HepG2 (cell line): ENCODE measurements around the gene RBP2. TPM values are rescaled to one million over a fixed set of nuclear protein-coding genes. Genes with fewer than 3 reads are reported as not detected.

Experiments used
- ATAC-seq: fragments of 200-7000 bp; cut with Tn5 transposase; 3 replicates; pipeline ENCODE4 v1.9.1; 2020; ENCODE audit warnings: mild to moderate bottlenecking, moderate library complexity
- BruUV-seq: library from RNA; stranded (reverse); fragments of 400-500 nt; replicated peaks from 2 replicates; lab custom pipeline; 2021; lab: Mats Ljungman, UMichigan
- CTCF ChIA-PET: fragments of 300-600 bp; formaldehyde crosslinking; extraction: SDS; loops from one replicate; lab custom pipeline; 2021; ENCODE audit warnings: low total read pairs, inconsistent platforms, low intra/inter-chr PET ratio; lab: Yijun Ruan, JAX
- POLR2A ChIA-PET: fragments of 350-600 bp; sonication (Branson Sonifier 250); formaldehyde crosslinking; loops from one replicate; lab custom pipeline; 2020; ENCODE audit warnings: antibody characterized with exemption, inconsistent platforms; lab: Yijun Ruan, JAX
- DNase-seq: peaks from one replicate; pipeline ENCODE4 v3.0.0-alpha.2; 2015; ENCODE audit warnings: low spot score
- FAIRE-seq: peaks from 3 replicates; lab custom pipeline; 2011; peaks lifted over from hg19 to GRCh38; lab: Jason Lieb, UNC
- H2AFZ ChIP-seq: one replicate; pipeline ENCODE4 v1.6.1; 2011; ENCODE audit warnings: low read length, inconsistent platforms
- H3K27ac ChIP-seq: fragments of 300-600 bp; 3 replicates; pipeline ENCODE4 v1.8.0; 2011; ENCODE audit warnings: mixed run types, mild to moderate bottlenecking, mixed read lengths, low read length, inconsistent platforms; ENCODE audit not compliant: insufficient read depth; ENCODE audit errors: extremely low read length
- H3K27me3 ChIP-seq, 2 experiments: fragments of 200-600 bp in 1 of 2; 2 replicates in 1 of 2; 3 replicates in 1 of 2; pipeline versions ENCODE4 v1.6.0 to v1.8.0; 2011; ENCODE audit warnings: low read length in 2 of 2, mild to moderate bottlenecking in 2 of 2, moderate library complexity in 2 of 2, inconsistent platforms in 1 of 2; ENCODE audit not compliant: insufficient read depth in 2 of 2, control insufficient read depth in 1 of 2
- H3K36me3 ChIP-seq, 2 experiments: fragments of 200-600 bp in 1 of 2; replicated peaks in 1 of 2; 2 replicates in 1 of 2; 3 replicates in 1 of 2; pipeline versions ENCODE4 v1.5.1 to v1.8.0; 2011; ENCODE audit warnings: low read length in 2 of 2, inconsistent platforms in 1 of 2; ENCODE audit not compliant: insufficient read depth in 2 of 2, control insufficient read depth in 1 of 2
- H3K4me1 ChIP-seq: 2 replicates; pipeline ENCODE4 v1.5.1; 2012; ENCODE audit warnings: low read length, inconsistent platforms; ENCODE audit not compliant: insufficient read depth
- H3K4me2 ChIP-seq: 2 replicates; pipeline ENCODE4 v1.6.0; 2011; ENCODE audit warnings: low read depth, low read length, inconsistent platforms
- H3K4me3 ChIP-seq, 3 experiments: fragments of 200-600 bp in 1 of 3; sonication (generic), shearing (Covaris generic) in 1 of 3; replicated peaks in 1 of 3; 2 replicates each; pipeline ENCODE4 v1.5.1; 2011 to 2016; ENCODE audit warnings: low read length in 3 of 3, inconsistent platforms in 2 of 3, low read depth in 2 of 3, mild to moderate bottlenecking in 2 of 3, control low read depth in 1 of 3, mixed read lengths in 1 of 3; ENCODE audit not compliant: insufficient read depth in 1 of 3
- H3K79me2 ChIP-seq: one replicate; pipeline ENCODE4 v1.6.1; 2011; ENCODE audit warnings: low read length, inconsistent platforms; ENCODE audit not compliant: insufficient read depth
- H3K9ac ChIP-seq: 2 replicates; pipeline ENCODE4 v1.6.0; 2011; ENCODE audit warnings: mild to moderate bottlenecking, low read depth, low read length, inconsistent platforms; ENCODE audit not compliant: insufficient read depth
- H3K9me3 ChIP-seq: 2 replicates; pipeline ENCODE4 v1.5.1; 2012; ENCODE audit warnings: mild to moderate bottlenecking, low read length
- H4K20me1 ChIP-seq: 2 replicates; pipeline ENCODE4 v1.6.0; 2011; ENCODE audit warnings: inconsistent platforms, mild to moderate bottlenecking, low read length, moderate library complexity; ENCODE audit not compliant: insufficient read depth
- CCDC6 ChIP-seq: sonication (generic); formaldehyde crosslinking; IDR thresholded peaks from 2 replicates; pipeline ENCODE4 v1.8.1; 2022; ENCODE audit warnings: mild to moderate bottlenecking, missing genetic modification reagents, moderate library complexity
- IKZF1 ChIP-seq: fragments of 450-650 bp; IDR thresholded peaks from 2 replicates; pipeline ENCODE4 v1.7.1; 2016
- KLF16 ChIP-seq, 2 experiments: sonication (generic) in 1 of 2; formaldehyde crosslinking in 1 of 2; IDR thresholded peaks; 2 replicates each; pipeline versions ENCODE4 v1.6.1 to v1.8.0; 2016 to 2023; ENCODE audit warnings: missing genetic modification reagents in 2 of 2, missing compliant biosample characterization in 1 of 2
- MTA1 ChIP-seq: sonication (generic); formaldehyde crosslinking; IDR thresholded peaks from 2 replicates; pipeline ENCODE4 v1.4.0; 2020; ENCODE audit warnings: missing genetic modification reagents, mild to moderate bottlenecking, borderline replicate concordance
- NCOR1 ChIP-seq: fragments of 200-600 bp; sonication (generic); IDR thresholded peaks from 2 replicates; pipeline ENCODE4 v1.7.0; 2017; ENCODE audit warnings: antibody characterized with exemption, low read length, borderline replicate concordance
- NPAS2 ChIP-seq: sonication (generic); formaldehyde crosslinking; IDR thresholded peaks from 2 replicates; pipeline ENCODE4 v1.8.0; 2022; ENCODE audit warnings: mild to moderate bottlenecking, missing genetic modification reagents, borderline replicate concordance
- RBAK ChIP-seq: sonication (generic); formaldehyde crosslinking; IDR thresholded peaks from 2 replicates; pipeline ENCODE4 v1.5.1; 2020; ENCODE audit warnings: mild to moderate bottlenecking, missing genetic modification reagents
- RFX1 ChIP-seq: fragments of 450-650 bp; IDR thresholded peaks from 2 replicates; pipeline ENCODE4 v1.6.1; 2017
- RXRA ChIP-seq: sonication (generic); formaldehyde crosslinking; IDR thresholded peaks from 2 replicates; pipeline ENCODE4 v1.5.1; 2020; ENCODE audit warnings: missing genetic modification reagents
- SNRNP70 ChIP-seq: fragments of 200-400 bp; formaldehyde crosslinking; IDR thresholded peaks from 2 replicates; pipeline ENCODE4 v1.6.1; 2017; ENCODE audit warnings: mild to moderate bottlenecking, low read depth, low read length, moderate library complexity
- ZBTB21 ChIP-seq: sonication (generic); formaldehyde crosslinking; IDR thresholded peaks from 2 replicates; pipeline ENCODE4 v1.4.0; 2020; ENCODE audit warnings: missing genetic modification reagents
- ZNF12 ChIP-seq: sonication (generic); formaldehyde crosslinking; IDR thresholded peaks from 2 replicates; pipeline ENCODE4 v1.5.0; 2020; ENCODE audit warnings: missing genetic modification reagents
- ZNF251 ChIP-seq: sonication (generic); formaldehyde crosslinking; IDR thresholded peaks from 2 replicates; pipeline ENCODE4 v1.9.0; 2021; ENCODE audit warnings: mild to moderate bottlenecking, missing genetic modification reagents
- ZNF260 ChIP-seq: sonication (generic); formaldehyde crosslinking; IDR thresholded peaks from 2 replicates; pipeline ENCODE4 v1.4.0; 2020; ENCODE audit warnings: missing genetic modification reagents, low read depth, mild to moderate bottlenecking, borderline replicate concordance
- ZNF530 ChIP-seq: sonication (generic); formaldehyde crosslinking; IDR thresholded peaks from 2 replicates; pipeline ENCODE4 v1.5.0; 2020; ENCODE audit warnings: low read depth, mild to moderate bottlenecking, missing genetic modification reagents
- ZNF552 ChIP-seq: sonication (generic); formaldehyde crosslinking; IDR thresholded peaks from 2 replicates; pipeline ENCODE4 v1.9.0; 2022; ENCODE audit warnings: missing genetic modification reagents, mild to moderate bottlenecking, borderline replicate concordance
- ZNF878 ChIP-seq: sonication (generic); formaldehyde crosslinking; IDR thresholded peaks from 2 replicates; pipeline ENCODE4 v1.8.1; 2023; ENCODE audit warnings: mild to moderate bottlenecking, missing genetic modification reagents, moderate library complexity
- WGBS: methylation state at CpG from one replicate; pipeline ENCODE4 v1.1.6; 2017; ENCODE audit warnings: low lambda C conversion rate; 5-methylcytosine and 5-hydroxymethylcytosine counted together
- in situ Hi-C: cut with HindIII; loops from 2 replicates; pipeline ENCODE4 v1.10.0; 2017; ENCODE audit warnings: low pct_unique_long_range_greater_than_20kb; ENCODE audit not compliant: extremely low pct_ligation_motif_present
- intact Hi-C: fragments of 100-400 bp; cut with micrococcal nuclease; formaldehyde crosslinking; loops from one replicate; pipeline ENCODE4 v1.10.0; 2022; ENCODE audit not compliant: unreplicated experiment
- polyA plus RNA-seq, 8 experiments: library from polyadenylated mRNA; depleted of rRNA in 3 of 8; stranded (reverse) in 7 of 8; unstranded in 1 of 8; fragments of >200 nt; fragmentation: Illumina TruSeq in 4 of 8; extraction: Trizol in 4 of 8; gene quantifications; 2 replicates each; pipeline versions ENCODE4 v1.2.1 to v1.2.3, GENCODE V29; 2011 to 2016; ENCODE audit warnings: low read depth in 4 of 8, missing spikeins in 1 of 8, mixed read lengths in 1 of 8; ENCODE audit not compliant: insufficient read depth in 1 of 8
- total RNA-seq, 5 experiments: library from RNA; depleted of rRNA; stranded (reverse); fragments of >200 nt; fragmentation: Illumina TruSeq; extraction: Trizol; gene quantifications; 2 replicates each; pipeline ENCODE4 v1.2.3, GENCODE V29; 2016; ENCODE audit warnings: low read depth in 1 of 5
- TF ChIP-seq, protein P1 (sequence below): sonication (generic); formaldehyde crosslinking; IDR thresholded peaks from 2 replicates; pipeline ENCODE4 v1.8.0; 2022; ENCODE audit warnings: low read depth, missing genetic modification reagents

The RBP2 gene
- total and polyA plus RNA-seq, 2 of the 13 experiments (the other 11 are each of a cell fraction or from before 2014, with no cell fraction given) = 0.17 to 2.5 TPM

DNA sequence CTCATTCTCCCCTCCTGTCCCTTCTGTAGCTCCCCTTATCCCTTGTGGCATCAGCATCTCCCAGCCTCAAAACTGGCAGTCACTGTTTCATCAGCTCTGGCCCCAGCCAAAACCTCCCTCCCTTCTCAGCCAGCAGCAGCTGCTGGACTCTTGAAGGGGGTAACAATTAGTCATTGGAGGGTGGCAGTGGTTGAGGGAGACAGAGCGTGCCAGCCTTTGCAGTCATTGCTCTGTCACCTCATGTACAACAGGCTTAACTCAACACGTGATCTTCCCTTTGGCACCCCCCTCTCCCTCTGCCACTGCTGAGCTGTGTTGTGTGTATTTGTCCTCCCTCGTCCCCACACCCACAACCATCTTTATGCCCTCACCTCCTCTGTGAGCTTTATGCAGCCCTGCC is 28.2 kb downstream of the RBP2 start:
- no peaks in the 10 kb centered on the region for H3K9me3 ChIP-seq
- H3K27ac ChIP-seq = no peak overlapping the region
- H3K4me2 ChIP-seq = no peak overlapping the region
- POLR2A ChIA-PET = no interaction called here
- no peak overlapping the region for H3K9ac ChIP-seq
- no peak overlapping the region for H3K4me3 ChIP-seq
- no peak for FAIRE-seq
- H3K27me3 ChIP-seq = no peaks in the 10 kb centered on the region
- no peaks in the 10 kb centered on the region for H3K36me3 ChIP-seq
- no TSS peak for BruUV-seq
- ATAC-seq = no peak
- CTCF ChIA-PET = no interaction called here
- intact Hi-C loops (no loop called here), in situ Hi-C loops (no loop called here)
- 57% methylated on average over 3 of the region's 3 CpGs for WGBS
- peaks cover 20% of the 10 kb centered on the region for H3K4me1 ChIP-seq
- no peak for TF ChIP-seq RFX1
- TF ChIP-seq ZBTB21 = no peak
- TF ChIP-seq RXRA (CRISPR knock-in tag) = no peak
- TF ChIP-seq ZNF530 (CRISPR knock-in tag) = no peak
- TF ChIP-seq KLF16 (CRISPR knock-in tag; IDR thresholded peaks at IDR 0.05) = no peak
- TF ChIP-seq, protein P1, sequence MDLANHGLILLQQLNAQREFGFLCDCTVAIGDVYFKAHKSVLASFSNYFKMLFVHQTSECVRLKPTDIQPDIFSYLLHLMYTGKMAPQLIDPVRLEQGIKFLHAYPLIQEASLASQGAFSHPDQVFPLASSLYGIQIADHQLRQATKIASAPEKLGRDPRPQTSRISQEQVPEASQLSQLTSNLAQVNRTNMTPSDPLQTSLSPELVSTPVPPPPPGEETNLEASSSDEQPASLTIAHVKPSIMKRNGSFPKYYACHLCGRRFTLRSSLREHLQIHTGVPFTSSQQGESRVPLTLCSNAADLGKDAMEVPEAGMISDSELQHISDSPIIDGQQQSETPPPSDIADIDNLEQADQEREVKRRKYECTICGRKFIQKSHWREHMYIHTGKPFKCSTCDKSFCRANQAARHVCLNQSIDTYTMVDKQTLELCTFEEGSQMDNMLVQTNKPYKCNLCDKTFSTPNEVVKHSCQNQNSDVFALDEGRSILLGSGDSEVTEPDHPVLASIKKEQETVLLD = no peak
- TF ChIP-seq IKZF1 = no peak
- no peak for TF ChIP-seq CCDC6 (CRISPR knock-in tag)
- no peak for TF ChIP-seq NCOR1
- TF ChIP-seq ZNF878 (CRISPR knock-in tag) = no peak
- TF ChIP-seq ZNF251 = no peak
- no peak for TF ChIP-seq ZNF260 (CRISPR knock-in tag)
- TF ChIP-seq SNRNP70 = no peak
- TF ChIP-seq NPAS2 (CRISPR knock-in tag) = no peak
- TF ChIP-seq ZNF12 = no peak
- no peak for TF ChIP-seq ZNF552
- no peak for TF ChIP-seq MTA1 (CRISPR knock-in tag)
- no peak for TF ChIP-seq RBAK
- H4K20me1 ChIP-seq = 0 out of 2 replicates have a peak, but pooled peaks cover 2% of the 10 kb centered on the region
- no peak overlapping the region for H2AFZ ChIP-seq
- DNase-seq = no peak
- no peaks in the 10 kb centered on the region for H3K79me2 ChIP-seq
